Nephron progenitor cell (in vitro differentiated cells): ENCODE measurements around the gene HIF1A.

Source experiments
- DNase-seq: peaks from one replicate; pipeline ENCODE4 v3.0.0; 2021
- H3K27ac Mint-ChIP-seq: 2 replicates; pipeline ENCODE4 v1.8.0; 2021; ENCODE audit warnings: mild to moderate bottlenecking, moderate library complexity, mixed read lengths
- H3K27me3 Mint-ChIP-seq: 2 replicates; pipeline ENCODE4 v1.8.0; 2021; ENCODE audit warnings: mild to moderate bottlenecking, low read depth, mixed read lengths; ENCODE audit not compliant: poor library complexity
- H3K36me3 Mint-ChIP-seq: 2 replicates; pipeline ENCODE4 v1.8.0; 2021; ENCODE audit warnings: low read depth, mixed read lengths
- H3K4me1 Mint-ChIP-seq: 2 replicates; pipeline ENCODE4 v1.8.0; 2021; ENCODE audit warnings: mixed read lengths
- H3K4me3 Mint-ChIP-seq: 2 replicates; pipeline ENCODE4 v1.8.0; 2021; ENCODE audit warnings: mild to moderate bottlenecking, moderate library complexity, mixed read lengths
- H3K9me3 Mint-ChIP-seq: 2 replicates; pipeline ENCODE4 v1.8.0; 2021; ENCODE audit warnings: mild to moderate bottlenecking, moderate library complexity, mixed read lengths
- CTCF ChIP-seq: fragments of 200-600 bp; sonication (generic); IDR thresholded peaks from 2 replicates; pipeline ENCODE4 v1.5.0; 2021; ENCODE audit warnings: antibody characterized with exemption

HIF1A gene

GRCh38 chr14:61768240-61768639, 72.9 kb downstream of the HIF1A start:
- Mint-ChIP-seq H3K36me3 (peaks cover 47% of the 10 kb centered on the region), H3K27me3 (no peaks in the 10 kb centered on the region), H3K9me3 (no peaks in the 10 kb centered on the region), H3K27ac (no peak overlapping the region), H3K4me3 (no peak overlapping the region), H3K4me1 (peaks cover 41% of the 10 kb centered on the region)
- no peak for TF ChIP-seq CTCF
- DNase-seq = no peak

- no peak for TF ChIP-seq CTCF
- H3K27ac Mint-ChIP-seq = no peak overlapping the region
- peaks cover 24% of the 10 kb centered on the region for H3K4me1 Mint-ChIP-seq
Observed at GRCh38 chr14:61769893-61770292, 74.6 kb downstream of the HIF1A start.

GRCh38 chr14:61774861-61775260, 79.5 kb downstream of the HIF1A start:
- no peaks in the 10 kb centered on the region for H3K27me3 Mint-ChIP-seq
- peaks cover 83% of the 10 kb centered on the region for H3K36me3 Mint-ChIP-seq
- H3K27ac Mint-ChIP-seq = no peak overlapping the region
- no peak for TF ChIP-seq CTCF
- H3K4me1 Mint-ChIP-seq = no peaks in the 10 kb centered on the region
- no peaks in the 10 kb centered on the region for H3K9me3 Mint-ChIP-seq
- H3K4me3 Mint-ChIP-seq = no peak overlapping the region
- no peak for DNase-seq

More at GRCh38 chr14:61769893-61770292, 74.6 kb downstream of the HIF1A start:
- Mint-ChIP-seq H3K27me3 (no peaks in the 10 kb centered on the region), H3K4me3 (no peak overlapping the region), H3K9me3 (no peaks in the 10 kb centered on the region), H3K36me3 (peaks cover 58% of the 10 kb centered on the region)
- DNase-seq = no peak

- H3K4me1 Mint-ChIP-seq = no peaks in the 10 kb centered on the region
- H3K36me3 Mint-ChIP-seq = peaks cover 80% of the 10 kb centered on the region
- peak overlapping the region; percentile 36 for H3K27ac Mint-ChIP-seq
- no peaks in the 10 kb centered on the region for H3K9me3 Mint-ChIP-seq
- H3K27me3 Mint-ChIP-seq = no peaks in the 10 kb centered on the region
- H3K4me3 Mint-ChIP-seq = no peak overlapping the region
- no peak for TF ChIP-seq CTCF
- DNase-seq = no peak
Observed at GRCh38 chr14:61780125-61780524, 84.8 kb downstream of the HIF1A start.

- Mint-ChIP-seq H3K9me3 (no peaks in the 10 kb centered on the region), H3K4me3 (no peak overlapping the region), H3K27me3 (no peaks in the 10 kb centered on the region), H3K36me3 (peaks cover 23% of the 10 kb centered on the region), H3K4me1 (no peaks in the 10 kb centered on the region), H3K27ac (no peak overlapping the region)
- no peak for DNase-seq
- no peak for TF ChIP-seq CTCF
Observed at GRCh38 chr14:61797309-61797708, 102.0 kb downstream of the HIF1A start.
